HG03139 (cell line): Measurements from ENCODE around the gene PEPD.

ENCODE experiments used
- ATAC-seq: cut with Tn5 transposase; IDR thresholded peaks from one replicate; pipeline ENCODE4 v1.9.1; 2021; ENCODE audit not compliant: unreplicated experiment

Gene PEPD

GRCh38 chr19:33460221-33460908 is 61.2 kb downstream of the PEPD start:
- no peak for ATAC-seq

DNA sequence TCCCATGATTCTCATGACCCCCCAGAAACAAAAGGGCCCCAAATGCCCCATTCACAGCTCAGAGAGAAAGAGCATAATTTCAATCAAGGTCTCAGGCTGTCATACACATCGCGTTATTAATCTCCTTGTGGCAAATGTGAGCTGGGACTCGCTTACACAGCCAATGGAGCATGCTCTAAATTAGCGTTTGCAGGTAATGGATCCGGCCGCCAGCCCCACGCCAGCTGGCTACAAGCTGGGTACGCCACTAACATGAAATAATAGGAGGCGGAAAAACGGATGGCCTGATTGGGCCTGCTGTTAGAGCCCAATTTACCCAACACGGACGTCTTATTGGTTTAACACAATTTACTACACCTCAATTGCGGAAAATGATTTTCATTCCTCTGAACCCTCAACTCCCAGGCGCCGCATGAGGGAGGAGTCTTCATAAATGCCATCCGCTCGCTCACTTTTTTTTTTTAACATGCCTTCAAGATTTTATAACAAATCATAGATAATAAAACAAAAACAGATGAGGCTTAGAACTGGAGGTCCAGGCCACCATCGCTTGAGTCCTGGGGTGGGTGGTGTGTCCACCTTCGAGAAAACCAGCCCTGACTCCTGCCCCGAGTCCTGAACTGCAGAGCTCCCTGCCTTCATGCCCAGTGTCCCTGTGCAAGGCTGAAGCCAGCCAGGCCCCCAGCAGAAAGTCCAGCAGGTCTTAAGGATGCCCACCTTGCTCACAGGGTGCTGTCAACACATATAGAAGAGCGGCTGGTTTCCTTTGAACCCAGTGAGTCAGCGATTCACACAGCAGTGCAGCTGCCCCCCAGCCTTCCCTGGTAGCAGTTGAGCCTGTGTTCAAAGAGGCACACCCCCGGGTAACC is 62.1 kb downstream of the PEPD start:
- no peak for ATAC-seq

- ATAC-seq = no peak
Observed at GRCh38 chr19:33458807-33459206, 62.8 kb downstream of the PEPD start.

GRCh38 chr19:33458171-33458633 is 63.4 kb downstream of the PEPD start:
- ATAC-seq = no peak

GRCh38 chr19:33456845-33457220 is 64.8 kb downstream of the PEPD start:
- no peak for ATAC-seq

- no peak for ATAC-seq
Observed at GRCh38 chr19:33456076-33456844, 65.3 kb downstream of the PEPD start.

GRCh38 chr19:33453265-33453664 is 68.3 kb downstream of the PEPD start:
- no peak for ATAC-seq

DNA sequence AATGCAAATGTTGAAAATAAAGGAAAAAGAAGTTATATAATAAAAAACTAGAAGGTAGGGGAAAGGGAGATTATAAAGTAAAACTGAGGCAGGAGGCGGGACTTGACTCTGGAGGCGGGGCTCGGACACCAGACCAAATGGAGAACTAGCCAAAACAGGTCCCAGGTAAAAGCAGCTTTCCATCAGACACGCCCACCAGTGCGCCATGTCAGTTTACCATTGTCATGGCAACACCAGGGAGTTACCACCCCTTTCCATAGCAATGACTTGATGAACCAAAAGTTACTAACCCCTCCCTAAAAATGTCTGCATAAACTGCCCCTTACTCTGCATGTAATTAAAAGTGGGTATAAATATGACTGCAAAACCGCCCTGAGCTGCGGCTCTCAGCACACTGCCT is 70.9 kb downstream of the PEPD start:
- ATAC-seq = no peak

DNA sequence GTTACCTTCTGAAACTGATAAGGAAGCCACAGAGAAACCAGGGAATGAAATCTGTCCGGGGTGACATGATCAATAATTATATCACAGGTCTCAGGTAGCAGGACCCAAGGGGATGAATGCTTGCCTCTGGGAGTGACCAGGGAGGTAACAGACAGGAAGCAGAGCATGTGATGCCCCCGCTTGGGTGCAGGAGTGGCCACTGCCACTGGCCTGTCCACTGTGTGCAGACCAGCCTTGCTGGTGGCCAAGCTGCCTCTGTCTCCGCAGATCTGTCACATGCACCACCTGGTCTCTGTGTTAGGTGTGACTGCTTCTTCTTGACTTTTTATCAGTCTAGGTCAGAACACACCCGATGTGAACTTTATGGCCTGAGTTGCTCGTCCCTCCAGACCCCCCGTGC is 71.8 kb downstream of the PEPD start:
- no peak for ATAC-seq

- no peak for ATAC-seq
Observed at GRCh38 chr19:33448159-33448516, 73.5 kb downstream of the PEPD start.

GRCh38 chr19:33447336-33448158 is 74.0 kb downstream of the PEPD start:
- no peak for ATAC-seq

- ATAC-seq = no peak
Observed at GRCh38 chr19:33446330-33447293, 75.0 kb downstream of the PEPD start.

DNA sequence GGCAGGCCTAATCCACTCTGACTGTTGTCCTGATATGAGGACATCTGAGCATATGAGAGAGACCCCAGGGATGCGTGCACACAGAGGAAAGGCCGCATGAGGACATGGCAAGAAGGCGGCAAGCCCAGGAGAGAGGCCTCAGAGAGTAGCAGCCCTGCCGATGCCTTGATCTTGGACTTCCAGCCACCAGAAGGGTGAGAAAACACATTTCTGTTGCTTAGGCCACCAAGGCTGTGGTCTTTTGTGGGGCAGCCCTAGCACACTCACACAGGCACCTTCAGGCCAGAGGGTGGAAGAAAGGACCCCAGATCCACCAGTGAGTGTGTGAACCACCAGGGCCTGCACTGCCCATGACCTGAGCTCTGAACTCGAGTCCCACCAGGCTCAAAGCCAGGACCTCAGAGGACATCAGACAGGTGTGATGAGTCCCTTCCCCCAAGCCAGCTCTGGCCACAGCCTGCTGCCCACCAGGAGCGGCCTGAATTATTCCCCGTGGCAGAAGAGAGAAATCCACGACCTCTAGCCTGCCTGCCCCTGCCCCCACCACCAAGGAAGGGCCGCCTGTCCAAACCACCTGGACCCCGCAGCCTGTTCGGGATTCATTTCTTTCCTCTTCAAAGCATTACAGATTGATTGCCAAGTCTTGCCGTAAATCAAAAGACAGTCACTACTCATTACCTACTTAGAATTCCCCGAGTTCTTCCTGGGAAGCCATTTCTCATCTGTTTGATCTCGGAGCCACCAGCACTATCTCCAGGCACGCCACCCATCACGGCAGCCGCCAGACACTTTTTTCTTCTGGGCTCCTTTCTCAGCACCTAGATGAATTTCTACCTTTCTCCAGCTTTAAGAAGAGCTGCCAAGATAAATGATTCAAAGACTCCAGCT is 75.9 kb downstream of the PEPD start:
- ATAC-seq = no peak

- no peak for ATAC-seq
Observed at GRCh38 chr19:33444562-33445441, 76.8 kb downstream of the PEPD start.

GRCh38 chr19:33443638-33444561 is 77.7 kb downstream of the PEPD start:
- ATAC-seq = no peak

DNA sequence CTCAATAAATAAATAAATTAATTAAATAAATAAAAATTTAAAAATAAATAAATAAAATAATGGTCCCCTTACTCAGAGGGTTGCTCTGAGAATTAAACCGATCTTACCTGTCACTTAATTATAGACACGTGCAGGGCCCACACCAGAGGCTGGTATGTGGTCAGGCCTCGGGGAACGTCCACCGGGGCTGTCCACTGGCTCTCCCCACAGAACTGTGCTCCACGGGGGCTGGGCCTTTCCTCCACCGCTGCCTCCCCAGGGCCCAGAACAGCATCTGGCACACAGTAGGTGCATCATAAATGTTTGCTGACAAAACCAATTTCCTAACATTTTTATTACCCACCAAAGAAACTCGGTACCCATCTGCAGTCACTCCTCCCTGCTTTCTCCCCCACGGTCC is 78.9 kb downstream of the PEPD start:
- ATAC-seq = no peak

GRCh38 chr19:33441828-33442227 is 79.8 kb downstream of the PEPD start:
- ATAC-seq = no peak
